GM12874 (cell line): ENCODE measurements around the gene HSCB.

Experiments
- CTCF ChIP-seq: IDR thresholded peaks from 2 replicates; pipeline ENCODE4 v1.5.1; 2011; ENCODE audit warnings: low read depth, mild to moderate bottlenecking, control low read depth, low read length, moderate library complexity; ENCODE audit not compliant: insufficient read depth

Gene HSCB

GRCh38 chr22:28741785-28742561 is at the start of gene HSCB, which contains the start of gene CHEK2:
TSS of gene HSCB (plus strand) at chr22:28742039. CDS start at chr22:28742096, 57 bp downstream.
TSS of gene CHEK2 (minus strand) at chr22:28741820. CDS start at chr22:28734721, 7,099 bp downstream.
- no peak for TF ChIP-seq CTCF

GRCh38 chr22:28702891-28703290 is 38.9 kb upstream of the HSCB start:
- TF ChIP-seq CTCF, result no peak

- TF ChIP-seq CTCF, result no peak
Measured at GRCh38 chr22:28703436-28703835, 38.4 kb upstream of the HSCB start.

GRCh38 chr22:28706845-28707244 is 35.0 kb upstream of the HSCB start:
- TF ChIP-seq CTCF, result no peak

GRCh38 chr22:28710107-28710506 is 31.7 kb upstream of the HSCB start:
- no peak for TF ChIP-seq CTCF

GRCh38 chr22:28710576-28711191 is 31.2 kb upstream of the HSCB start:
- TF ChIP-seq CTCF, result no peak

- TF ChIP-seq CTCF, result no peak
Measured at GRCh38 chr22:28711341-28711740, 30.5 kb upstream of the HSCB start.
